NB4 (cell line): ENCODE measurements around the gene ADCY5.

Experiments used
- MYC ChIP-seq: IDR thresholded peaks from 2 replicates; pipeline ENCODE4 v1.6.1; 2011; ENCODE audit warnings: low read depth, low read length
- POLR2A ChIP-seq: IDR thresholded peaks from 2 replicates; pipeline ENCODE4 v1.6.1; 2011; ENCODE audit warnings: mild to moderate bottlenecking; ENCODE audit not compliant: insufficient read length; ENCODE audit errors: extremely low read depth
- TF ChIP-seq, protein P1 (sequence below): IDR thresholded peaks from one replicate; pipeline ENCODE4 v1.5.1; 2012; ENCODE audit warnings: low read depth, low read length
- TF ChIP-seq, protein P2 (sequence below): IDR thresholded peaks from 2 replicates; pipeline ENCODE4 v1.6.1; 2011; ENCODE audit warnings: low read depth, low read length

- TF ChIP-seq POLR2A (no peak), MYC (no peak)
- TF ChIP-seq, protein P1, sequence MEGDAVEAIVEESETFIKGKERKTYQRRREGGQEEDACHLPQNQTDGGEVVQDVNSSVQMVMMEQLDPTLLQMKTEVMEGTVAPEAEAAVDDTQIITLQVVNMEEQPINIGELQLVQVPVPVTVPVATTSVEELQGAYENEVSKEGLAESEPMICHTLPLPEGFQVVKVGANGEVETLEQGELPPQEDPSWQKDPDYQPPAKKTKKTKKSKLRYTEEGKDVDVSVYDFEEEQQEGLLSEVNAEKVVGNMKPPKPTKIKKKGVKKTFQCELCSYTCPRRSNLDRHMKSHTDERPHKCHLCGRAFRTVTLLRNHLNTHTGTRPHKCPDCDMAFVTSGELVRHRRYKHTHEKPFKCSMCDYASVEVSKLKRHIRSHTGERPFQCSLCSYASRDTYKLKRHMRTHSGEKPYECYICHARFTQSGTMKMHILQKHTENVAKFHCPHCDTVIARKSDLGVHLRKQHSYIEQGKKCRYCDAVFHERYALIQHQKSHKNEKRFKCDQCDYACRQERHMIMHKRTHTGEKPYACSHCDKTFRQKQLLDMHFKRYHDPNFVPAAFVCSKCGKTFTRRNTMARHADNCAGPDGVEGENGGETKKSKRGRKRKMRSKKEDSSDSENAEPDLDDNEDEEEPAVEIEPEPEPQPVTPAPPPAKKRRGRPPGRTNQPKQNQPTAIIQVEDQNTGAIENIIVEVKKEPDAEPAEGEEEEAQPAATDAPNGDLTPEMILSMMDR = peak; percentile 79
- TF ChIP-seq, protein P2, sequence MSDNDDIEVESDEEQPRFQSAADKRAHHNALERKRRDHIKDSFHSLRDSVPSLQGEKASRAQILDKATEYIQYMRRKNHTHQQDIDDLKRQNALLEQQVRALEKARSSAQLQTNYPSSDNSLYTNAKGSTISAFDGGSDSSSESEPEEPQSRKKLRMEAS = no peak
Measured at GRCh38 chr3:123489400-123490004, 40.6 kb upstream of the ADCY5 start.
